K562 (cell line): ENCODE data around the gene WDR72. TPM values are rescaled to one million over a fixed set of nuclear protein-coding genes. Genes with fewer than 3 reads are reported as not detected.

Experiments used
- ATAC-seq: fragments of 200-7000 bp; cut with Tn5 transposase; 3 replicates; pipeline ENCODE4 v1.9.1; 2020; ENCODE audit warnings: moderate library complexity
- BruUV-seq: library from RNA; stranded (reverse); fragments of 400-500 nt; replicated peaks from 2 replicates; lab custom pipeline; 2021; lab: Mats Ljungman, UMichigan
- CTCF ChIA-PET: fragments of 300-600 bp; formaldehyde crosslinking; extraction: SDS; loops from one replicate; lab custom pipeline; 2021; ENCODE audit warnings: low intra/inter-chr PET ratio; lab: Yijun Ruan, JAX
- POLR2A ChIA-PET: fragments of 300-600, 350-650 bp; sonication (Branson Sonifier 250); formaldehyde crosslinking; extraction: SDS; loops from one replicate; lab custom pipeline; 2021; ENCODE audit warnings: antibody characterized with exemption, inconsistent platforms; lab: Yijun Ruan, JAX
- DNase-seq, 4 experiments: peaks; one replicate each; pipeline versions ENCODE4 v3.0.0 to v3.0.0-alpha.2; 2011 to 2018; ENCODE audit warnings: low spot score in 3 of 4, mixed read lengths in 3 of 4; ENCODE audit errors: extremely low read depth in 1 of 4
- FAIRE-seq: peaks from 2 replicates; lab custom pipeline; 2011; peaks lifted over from hg19 to GRCh38; lab: Jason Lieb, UNC
- H2AFZ ChIP-seq: 2 replicates; pipeline ENCODE4 v1.6.0; 2011; ENCODE audit warnings: low read depth, low read length, control low read depth, inconsistent platforms
- H3K27ac ChIP-seq: fragments of 200-600 bp; 3 replicates; pipeline ENCODE4 v1.8.0; 2011; ENCODE audit warnings: low read depth, mild to moderate bottlenecking, control low read depth, inconsistent platforms, low read length, moderate library complexity, mixed read lengths; ENCODE audit errors: extremely low read depth
- H3K27me3 ChIP-seq, 2 experiments: fragments of 300-600 bp in 1 of 2; 2 replicates in 1 of 2; 3 replicates in 1 of 2; pipeline versions ENCODE4 v1.6.0 to v1.8.0; 2011; ENCODE audit warnings: inconsistent platforms in 2 of 2, low read length in 2 of 2, mild to moderate bottlenecking in 1 of 2, mixed read lengths in 1 of 2, moderate library complexity in 1 of 2; ENCODE audit not compliant: control insufficient read depth in 2 of 2, insufficient read depth in 2 of 2
- H3K36me3 ChIP-seq: fragments of 300-600 bp; 3 replicates; pipeline ENCODE4 v1.8.0; 2011; ENCODE audit warnings: mild to moderate bottlenecking, low read length, inconsistent platforms; ENCODE audit not compliant: control insufficient read depth, insufficient read depth
- H3K4me1 ChIP-seq, 2 experiments: fragments of 200-600 bp in 1 of 2; replicated peaks in 1 of 2; 2 replicates in 1 of 2; 3 replicates in 1 of 2; pipeline versions ENCODE4 v1.5.1 to v1.8.0; 2011; ENCODE audit warnings: inconsistent platforms in 2 of 2, low read length in 2 of 2, mild to moderate bottlenecking in 1 of 2, mixed read lengths in 1 of 2, moderate library complexity in 1 of 2; ENCODE audit not compliant: control insufficient read depth in 2 of 2, insufficient read depth in 2 of 2
- H3K4me2 ChIP-seq: 2 replicates; pipeline ENCODE4 v1.6.1; 2011; ENCODE audit warnings: low read length, control low read depth, inconsistent platforms, mixed read lengths; ENCODE audit not compliant: insufficient read depth
- H3K4me3 ChIP-seq: fragments of 200-600 bp; sonication (generic), shearing (Covaris generic); 2 replicates; pipeline ENCODE4 v1.5.1; 2016; ENCODE audit warnings: control low read depth, inconsistent platforms
- H3K79me2 ChIP-seq: fragments of 200-600 bp; 3 replicates; pipeline ENCODE4 v1.8.0; 2011; ENCODE audit warnings: low read length, inconsistent platforms; ENCODE audit not compliant: control insufficient read depth, insufficient read depth
- H3K9ac ChIP-seq, 2 experiments: 2 replicates each; pipeline versions ENCODE4 v1.6.0 to v1.6.1; 2011; ENCODE audit warnings: low read depth in 2 of 2, low read length in 2 of 2, control low read depth in 1 of 2, inconsistent platforms in 1 of 2, mild to moderate bottlenecking in 1 of 2, mixed read lengths in 1 of 2; ENCODE audit not compliant: insufficient read depth in 1 of 2
- H3K9me1 ChIP-seq: one replicate; pipeline ENCODE4 v1.6.0; 2011; ENCODE audit warnings: inconsistent platforms, mild to moderate bottlenecking, low read length, moderate library complexity; ENCODE audit not compliant: control insufficient read depth, insufficient read depth
- H3K9me3 ChIP-seq: replicated peaks from 2 replicates; pipeline ENCODE4 v1.5.1; 2011; ENCODE audit warnings: low read depth, low read length, inconsistent platforms; ENCODE audit not compliant: control insufficient read depth, insufficient read depth
- H4K20me1 ChIP-seq: replicated peaks from 2 replicates; pipeline ENCODE4 v1.6.1; 2011; ENCODE audit warnings: low read length, inconsistent platforms, mixed read lengths; ENCODE audit not compliant: control insufficient read depth, insufficient read depth
- ELF2 ChIP-seq: fragments of 250-450 bp; sonication (Bioruptor Pico); IDR thresholded peaks from 2 replicates; pipeline ENCODE4 v1.5.0; 2021; ENCODE audit warnings: mild to moderate bottlenecking
- SAFB ChIP-seq: fragments of 200-400 bp; formaldehyde crosslinking; IDR thresholded peaks from 2 replicates; pipeline ENCODE4 v1.6.1; 2017; ENCODE audit warnings: low read depth, low read length, borderline replicate concordance
- SREBF1 ChIP-seq: fragments of 150-350 bp; IDR thresholded peaks from 2 replicates; pipeline ENCODE4 v1.6.1; 2014; ENCODE audit warnings: antibody characterized with exemption, low read depth, low read length, borderline replicate concordance
- WGBS: fragments of 100-300 bp; shearing (Covaris generic); methylation state at CpG from one replicate; pipeline ENCODE4 v1.1.6; 2016; ENCODE audit warnings: low coverage, mixed read lengths; ENCODE audit not compliant: insufficient coverage; ENCODE audit errors: missing lambda C conversion rate; 5-methylcytosine and 5-hydroxymethylcytosine counted together
- in situ Hi-C: fragments of 300-500 bp; cut with MboI; formaldehyde crosslinking; loops from 4 replicates; pipeline ENCODE4 v1.15.0; 2018; ENCODE audit warnings: inconsistent platforms, mixed read lengths
- intact Hi-C: fragments of 100-400 bp; cut with micrococcal nuclease; formaldehyde crosslinking; loops from 2 replicates; pipeline ENCODE4 v1.14.2; 2022
- polyA plus RNA-seq, 8 experiments: library from polyadenylated mRNA; depleted of rRNA in 4 of 8; stranded (reverse) in 5 of 8; unstranded in 3 of 8; fragments of >200 nt; fragmentation: Nextera tagmentation in 2 of 8; fragmentation: Illumina TruSeq in 1 of 8; extraction: Ambion mirVana in 2 of 8; extraction: Trizol in 1 of 8; gene quantifications; 2 replicates each; pipeline versions ENCODE4 v1.2.1 to v1.2.3, GENCODE V29; 2011 to 2014; ENCODE audit warnings: inconsistent platforms in 1 of 8, missing spikeins in 1 of 8
- total RNA-seq, 7 experiments: library from RNA; depleted of rRNA in 6 of 7; stranded (reverse); fragments of >200 nt in 6 of 7; fragmentation: Illumina TruSeq in 2 of 7; extraction: Trizol in 2 of 7; gene quantifications; 2 replicates each; pipeline versions ENCODE4 v1.2.1 to v1.2.3, GENCODE V29; 2011 to 2021; ENCODE audit warnings: low replicate concordance in 1 of 7
- TF ChIP-seq, protein P1 (sequence below), 2 experiments: fragments of 450-650 bp; IDR thresholded peaks; 2 replicates each; pipeline ENCODE4 v1.6.1; 2016; ENCODE audit warnings: mild to moderate bottlenecking in 2 of 2, borderline replicate concordance in 1 of 2, low read depth in 1 of 2, moderate library complexity in 1 of 2

The WDR72 gene
- total and polyA plus RNA-seq, 9 of the 15 experiments (the other 6 are each of a cell fraction or from before 2014, with no cell fraction given): 0.01 TPM; not detected in 8

DNA sequence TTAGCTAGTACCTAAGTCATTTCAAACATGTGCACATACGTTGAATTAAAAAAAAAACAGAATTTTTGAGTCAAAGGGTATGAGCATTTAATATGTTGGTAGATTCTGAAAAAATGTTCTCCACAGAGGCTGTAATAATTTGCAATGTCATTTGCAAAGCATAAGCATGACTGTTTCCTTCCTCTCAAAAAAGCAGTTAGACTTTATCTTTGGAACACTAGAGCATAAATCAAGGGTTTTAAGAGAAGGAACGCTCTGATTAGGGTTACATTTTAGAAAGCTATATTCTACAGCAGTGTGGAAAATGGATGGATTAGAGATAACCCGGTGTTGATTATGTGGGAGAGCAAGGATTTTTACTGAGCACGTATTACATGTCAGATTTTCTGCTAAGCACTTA, 193.7 kb downstream of the WDR72 start:
- ATAC-seq: no peak
- 0 out of 2 replicates have a peak, but pooled peaks cover 2% of the 10 kb centered on the region for H3K9me3 ChIP-seq
- CTCF ChIA-PET: no interaction called here
- no peak overlapping the region for H3K4me2 ChIP-seq
- no peaks in the 10 kb centered on the region for H3K4me1 ChIP-seq
- H3K9ac ChIP-seq: no peak overlapping the region
- no peak overlapping the region for H3K4me3 ChIP-seq
- FAIRE-seq: no peak
- POLR2A ChIA-PET: no interaction called here
- no peaks in the 10 kb centered on the region for H3K79me2 ChIP-seq
- H3K27ac ChIP-seq: no peak overlapping the region
- TF ChIP-seq ELF2 (CRISPR knock-in tag) (no peak), SAFB (no peak), SREBF1 (no peak)
- TF ChIP-seq, protein P1, sequence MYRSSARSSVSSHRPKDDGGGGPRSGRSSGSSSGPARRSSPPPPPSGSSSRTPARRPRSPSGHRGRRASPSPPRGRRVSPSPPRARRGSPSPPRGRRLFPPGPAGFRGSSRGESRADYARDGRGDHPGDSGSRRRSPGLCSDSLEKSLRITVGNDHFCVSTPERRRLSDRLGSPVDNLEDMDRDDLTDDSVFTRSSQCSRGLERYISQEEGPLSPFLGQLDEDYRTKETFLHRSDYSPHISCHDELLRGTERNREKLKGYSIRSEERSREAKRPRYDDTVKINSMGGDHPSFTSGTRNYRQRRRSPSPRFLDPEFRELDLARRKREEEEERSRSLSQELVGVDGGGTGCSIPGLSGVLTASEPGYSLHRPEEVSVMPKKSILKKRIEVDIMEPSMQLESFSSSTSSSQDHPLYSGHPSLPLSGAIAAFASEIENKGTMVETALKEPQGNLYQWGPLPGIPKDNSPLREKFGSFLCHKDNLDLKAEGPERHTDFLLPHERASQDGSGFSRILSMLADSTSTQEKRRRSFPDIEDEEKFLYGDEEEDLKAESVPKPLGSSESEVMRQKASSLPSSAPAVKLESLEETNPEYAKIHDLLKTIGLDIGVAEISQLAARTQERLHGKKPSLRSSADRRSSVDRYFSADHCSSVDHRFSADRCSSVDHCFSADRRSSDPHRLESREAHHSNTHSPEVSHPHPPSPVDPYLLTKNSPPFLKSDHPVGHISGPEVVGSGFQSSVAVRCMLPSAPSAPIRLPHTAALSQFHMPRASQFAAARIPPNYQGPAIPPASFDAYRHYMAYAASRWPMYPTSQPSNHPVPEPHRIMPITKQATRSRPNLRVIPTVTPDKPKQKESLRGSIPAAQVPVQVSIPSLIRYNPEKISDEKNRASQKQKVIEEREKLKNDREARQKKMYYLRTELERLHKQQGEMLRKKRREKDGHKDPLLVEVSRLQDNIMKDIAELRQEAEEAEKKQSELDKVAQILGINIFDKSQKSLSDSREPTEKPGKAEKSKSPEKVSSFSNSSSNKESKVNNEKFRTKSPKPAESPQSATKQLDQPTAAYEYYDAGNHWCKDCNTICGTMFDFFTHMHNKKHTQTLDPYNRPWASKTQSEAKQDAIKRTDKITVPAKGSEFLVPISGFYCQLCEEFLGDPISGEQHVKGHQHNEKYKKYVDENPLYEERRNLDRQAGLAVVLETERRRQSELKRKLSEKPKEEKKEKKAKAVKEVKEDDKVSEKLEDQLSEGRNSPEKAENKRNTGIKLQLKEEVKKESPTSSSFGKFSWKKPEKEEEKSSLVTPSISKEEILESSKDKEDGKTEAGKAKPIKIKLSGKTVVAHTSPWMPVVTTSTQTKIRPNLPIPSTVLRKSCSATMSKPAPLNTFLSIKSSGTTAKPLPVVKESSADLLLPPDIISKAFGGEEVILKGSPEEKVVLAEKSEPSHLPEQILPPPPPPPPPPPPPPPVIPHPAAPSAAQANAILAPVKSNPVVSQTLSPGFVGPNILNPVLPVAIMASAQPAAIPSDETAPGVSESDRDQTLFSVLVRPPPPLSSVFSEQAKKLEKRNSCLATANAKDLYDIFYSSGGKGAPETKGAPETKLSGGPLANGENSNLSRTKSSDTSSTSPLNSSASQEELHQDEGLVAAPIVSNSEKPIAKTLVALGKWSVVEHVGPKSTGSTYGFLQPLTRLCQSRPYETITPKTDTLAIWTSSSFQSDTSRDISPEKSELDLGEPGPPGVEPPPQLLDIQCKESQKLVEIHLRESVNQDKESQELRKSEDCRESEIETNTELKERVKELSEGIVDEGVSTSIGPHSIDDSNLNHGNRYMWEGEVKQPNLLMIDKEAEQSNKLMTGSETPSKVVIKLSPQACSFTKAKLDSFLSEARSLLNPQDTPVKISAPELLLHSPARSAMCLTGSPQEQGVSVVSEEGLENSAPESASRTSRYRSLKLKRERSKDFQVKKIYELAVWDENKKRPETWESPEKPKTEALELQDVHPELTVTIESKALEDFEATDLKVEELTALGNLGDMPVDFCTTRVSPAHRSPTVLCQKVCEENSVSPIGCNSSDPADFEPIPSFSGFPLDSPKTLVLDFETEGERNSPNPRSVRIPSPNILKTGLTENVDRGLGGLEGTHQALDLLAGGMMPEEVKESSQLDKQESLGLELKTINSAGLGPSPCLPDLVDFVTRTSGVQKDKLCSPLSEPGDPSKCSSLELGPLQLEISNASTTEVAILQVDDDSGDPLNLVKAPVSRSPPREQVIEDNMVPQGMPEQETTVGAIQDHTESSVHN (IDR thresholded peaks at IDR 0.05; ENCODE audit: borderline replicate concordance in 1 of 2, low read depth in 1 of 2): no peak
- no peaks in the 10 kb centered on the region for H3K36me3 ChIP-seq
- no peak for DNase-seq
- in situ Hi-C loops (no loop called here), intact Hi-C loops (no loop called here)
- WGBS: 0% methylated on average over 4 of the region's 4 CpGs
- H3K9me1 ChIP-seq: no peaks in the 10 kb centered on the region
- H2AFZ ChIP-seq: no peak overlapping the region
- no peaks in the 10 kb centered on the region for H4K20me1 ChIP-seq
- no peaks in the 10 kb centered on the region for H3K27me3 ChIP-seq
- no TSS peak for BruUV-seq
